Measurements from ENCODE around the gene IFNW1. TPM values are rescaled to one million over a fixed set of nuclear protein-coding genes. Genes with fewer than 3 reads are reported as not detected.
A peak's percentile ranks its signal among the peaks of the same experiment; 100 is the strongest.

The IFNW1 gene
- total and polyA plus RNA-seq, 2 of the 13 experiments (the other 11 are each of a cell fraction or from before 2014, with no cell fraction given) = not detected

- TF ChIP-seq ZNF781 (CRISPR knock-in tag; IDR thresholded peaks at IDR 0.05; ENCODE audit: borderline replicate concordance, not compliant biosample characterization) (no peak), ZNF354B (CRISPR knock-in tag; IDR thresholded peaks at IDR 0.05) (no peak), JUNB (CRISPR knock-in tag; IDR thresholded peaks at IDR 0.05; ENCODE audit: borderline replicate concordance) (no peak), ZBTB7A (CRISPR knock-in tag; IDR thresholded peaks at IDR 0.05) (no peak), PPARG (CRISPR knock-in tag; conservative IDR thresholded peaks at IDR 0.05) (no peak), AGO2 (optimal IDR thresholded peaks at IDR 0.05; ENCODE audit: low read depth, low read length) (no peak), ZNF503 (CRISPR knock-in tag; IDR thresholded peaks at IDR 0.05) (no peak)
These were observed 27.3 kb downstream of the IFNW1 start (continued) for GRCh38 chr9:21114311-21114710.

GRCh38 chr9:21110708-21111576 is 30.7 kb downstream of the IFNW1 start:
- H3K4me3 ChIP-seq (replicated peaks in 1 of 3; ENCODE audit: insufficient read depth in 1 of 3, low read depth in 2 of 3, low read length in 3 of 3) = no peak overlapping the region
- H3K9ac ChIP-seq (ENCODE audit: insufficient read depth, low read depth, low read length) = no peak overlapping the region
- ATAC-seq = peak; percentile 98
- no peaks in the 10 kb centered on the region for H3K4me1 ChIP-seq (ENCODE audit: insufficient read depth, low read length)
- intact Hi-C loops (cut with micrococcal nuclease; ENCODE audit: unreplicated experiment) (loop anchor here (1.0 to 5.0 kb wide), 7 partner anchors 170 to 1639 kb away; no protein-coding TSS in a partner anchor), in situ Hi-C loops (cut with HindIII; ENCODE audit: extremely low pct_ligation_motif_present, low pct_unique_long_range_greater_than_20kb) (loop anchor here (5.0 to 25.0 kb wide), 4 partner anchors 499 to 1624 kb away; partner anchors contain the start of gene MLLT3)
- no peaks in the 10 kb centered on the region for H3K27me3 ChIP-seq (ENCODE audit: control insufficient read depth in 1 of 2, insufficient read depth in 2 of 2, low read length in 2 of 2)
- H3K27ac ChIP-seq (ENCODE audit: extremely low read length, insufficient read depth, low read length) = no peak overlapping the region
- no peak overlapping the region for H2AFZ ChIP-seq (ENCODE audit: low read length)
- no peaks in the 10 kb centered on the region for H3K36me3 ChIP-seq (replicated peaks in 1 of 2; ENCODE audit: control insufficient read depth in 1 of 2, insufficient read depth in 2 of 2, low read length in 2 of 2)
- 2% methylated on average over 4 of the region's 4 CpGs for WGBS (ENCODE audit: low lambda C conversion rate)
- no peaks in the 10 kb centered on the region for H4K20me1 ChIP-seq (ENCODE audit: insufficient read depth, low read length)
- peak; percentile 61 for DNase-seq (ENCODE audit: low spot score)
- peak; percentile 86 for FAIRE-seq
- H3K9me3 ChIP-seq (ENCODE audit: low read length) = no peaks in the 10 kb centered on the region
- BruUV-seq (replicated peaks) = no TSS peak
- no peak overlapping the region for H3K4me2 ChIP-seq (ENCODE audit: low read depth, low read length)
- H3K79me2 ChIP-seq (ENCODE audit: insufficient read depth, low read length) = no peaks in the 10 kb centered on the region
- POLR2A ChIA-PET = no interaction called here
- CTCF ChIA-PET (ENCODE audit: low intra/inter-chr PET ratio, low total read pairs) = interaction anchor here (1.1 to 2.5 kb wide), 5 partner anchors 486 to 1185 kb away, joined by 3 to 20 read pairs (median 4); no protein-coding TSS in a partner anchor
- TF ChIP-seq ZNF10 (CRISPR knock-in tag; IDR thresholded peaks at IDR 0.05; ENCODE audit: borderline replicate concordance, low read depth) (no peak), STAG1 (CRISPR knock-in tag; IDR thresholded peaks at IDR 0.05) (peak; percentile 89), RNF2 (conservative IDR thresholded peaks at IDR 0.05; ENCODE audit: low read depth) (no peak), CSRNP2 (CRISPR knock-in tag; conservative IDR thresholded peaks at IDR 0.05; ENCODE audit: low read depth) (no peak), SMC3 (IDR thresholded peaks at IDR 0.05; ENCODE audit: low read length) (peak; percentile 56; the same call in 1 of the 2 replicates), SNAPC2 (CRISPR knock-in tag; IDR thresholded peaks at IDR 0.05) (no peak), CTCF (CRISPR knock-in tag; IDR thresholded peaks at IDR 0.05) (peak; percentile 85), ZNF253 (CRISPR knock-in tag; IDR thresholded peaks at IDR 0.05; ENCODE audit: borderline replicate concordance) (no peak)

Measured in HepG2 (cell line).